HG03175 (cell line): ENCODE measurements around the gene SLC8A1.

Experiments
- ATAC-seq: cut with Tn5 transposase; IDR thresholded peaks from one replicate; pipeline ENCODE4 v1.9.1; 2021; ENCODE audit warnings: mild to moderate bottlenecking, moderate library complexity; ENCODE audit not compliant: unreplicated experiment

Gene SLC8A1

DNA sequence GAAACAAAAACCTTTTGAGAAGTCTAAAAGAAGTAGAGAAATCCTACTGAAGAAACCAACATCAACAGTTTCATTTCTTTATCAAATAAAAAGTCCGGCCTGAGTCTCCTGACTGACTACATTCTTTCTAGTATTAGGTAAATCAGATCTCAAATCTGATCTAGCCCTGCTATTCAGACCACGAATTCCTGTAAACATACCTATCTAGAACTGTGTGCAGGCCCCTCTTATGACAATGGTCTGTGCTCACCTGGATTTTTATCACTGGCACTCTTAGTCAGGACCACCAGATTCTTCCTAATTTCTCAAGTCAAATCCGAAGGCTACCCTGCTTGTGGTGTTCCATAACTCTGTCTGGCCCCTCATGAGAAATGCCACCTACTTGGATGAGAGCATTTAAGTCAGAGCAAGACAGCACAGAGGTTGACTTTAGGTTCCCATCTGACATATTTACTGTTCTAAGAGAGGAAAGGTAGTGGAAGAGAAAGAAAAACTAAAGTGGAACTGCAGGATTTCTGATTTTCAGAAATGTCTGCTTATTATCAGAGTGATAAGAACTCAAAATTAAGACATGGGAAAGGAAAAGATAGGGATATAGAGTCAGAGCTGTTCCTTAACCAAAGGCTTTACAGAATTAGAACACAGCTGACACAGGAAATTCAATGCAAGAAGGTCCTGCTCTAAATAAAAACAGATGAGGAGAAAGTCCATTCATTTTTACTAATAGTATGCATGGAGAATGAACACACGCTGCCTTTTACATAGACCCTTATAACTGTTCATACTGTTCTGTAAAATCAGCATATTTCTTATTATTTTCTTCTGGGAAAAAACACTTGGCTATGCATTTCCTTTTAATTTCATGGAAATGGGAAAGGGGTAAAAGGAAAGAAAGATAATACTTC, 56.5 kb downstream of the SLC8A1 start:
- no peak for ATAC-seq

DNA sequence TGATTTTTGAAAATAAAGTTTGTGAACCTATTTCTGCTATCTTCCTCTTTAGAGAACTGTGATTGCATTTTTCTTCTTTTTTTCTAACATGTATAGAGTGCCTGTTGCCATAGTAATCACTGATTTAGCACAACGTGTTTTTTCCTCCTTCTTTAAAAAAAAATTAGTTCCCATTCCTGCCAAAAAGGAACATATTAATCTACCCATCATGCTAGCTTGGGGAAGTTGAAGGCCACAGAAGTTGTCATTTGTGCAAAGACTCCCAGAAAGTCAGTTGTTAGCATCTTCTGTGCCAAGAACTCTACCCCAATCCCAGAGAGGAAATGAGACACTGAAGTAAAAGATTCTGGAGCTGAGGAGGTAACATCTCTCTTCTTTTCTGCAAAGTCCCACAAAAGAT, 57.3 kb downstream of the SLC8A1 start:
- no peak for ATAC-seq

DNA sequence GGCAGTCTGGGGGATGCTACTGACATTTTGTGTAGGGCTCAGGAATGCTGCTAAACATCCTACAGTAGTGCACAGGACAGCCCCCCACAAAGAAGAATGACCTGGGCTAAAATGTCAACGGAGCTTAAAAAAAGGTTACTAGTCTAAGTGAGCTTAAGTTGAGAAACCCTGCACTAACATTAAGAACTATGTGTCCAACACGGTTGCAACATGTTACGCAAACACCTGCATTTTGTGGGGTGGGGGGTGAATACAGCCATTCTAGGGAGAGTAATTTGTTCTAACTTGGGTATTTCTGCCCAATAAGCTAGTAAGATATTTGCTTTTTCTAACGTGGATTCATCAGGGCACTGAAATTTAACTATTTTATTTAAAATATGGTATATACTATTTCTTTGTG, 57.9 kb downstream of the SLC8A1 start:
- no peak for ATAC-seq

DNA sequence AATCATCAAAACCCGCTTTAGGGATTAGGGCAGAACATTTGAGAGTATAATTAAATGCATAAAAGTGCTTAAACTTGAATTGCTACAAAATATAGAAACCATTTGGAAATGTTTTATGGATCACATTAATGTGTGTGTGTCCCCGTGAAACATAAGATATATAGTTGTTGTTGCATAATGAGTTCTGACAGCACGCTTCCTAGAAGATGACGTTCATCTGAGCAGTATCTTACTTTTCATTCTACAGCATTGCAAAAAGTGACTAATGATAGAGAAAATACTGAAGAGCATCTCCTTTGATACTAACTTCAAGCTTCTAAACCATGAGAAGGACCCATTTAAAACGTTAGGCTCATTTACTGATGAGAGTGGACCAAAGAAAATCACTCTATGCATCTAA, 63.7 kb downstream of the SLC8A1 start:
- no peak for ATAC-seq

DNA sequence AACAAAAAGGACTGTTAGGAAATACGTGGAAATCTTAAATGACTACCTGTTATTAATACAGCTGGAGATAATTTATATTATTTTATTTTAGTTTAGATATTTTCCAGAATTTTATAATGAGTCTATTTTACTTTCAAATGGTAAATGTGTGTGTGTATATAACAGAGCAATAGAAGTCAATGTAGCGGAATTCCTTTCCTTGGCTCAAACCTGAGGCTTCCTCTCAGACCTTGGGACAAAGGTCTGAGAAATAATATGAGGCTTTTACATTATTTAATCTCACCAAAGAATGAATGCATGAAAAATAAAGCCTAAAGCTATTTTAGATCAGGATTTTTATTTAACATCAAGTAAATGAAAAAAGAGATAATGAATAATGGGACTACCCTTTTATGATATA, 65.7 kb downstream of the SLC8A1 start:
- ATAC-seq: no peak

DNA sequence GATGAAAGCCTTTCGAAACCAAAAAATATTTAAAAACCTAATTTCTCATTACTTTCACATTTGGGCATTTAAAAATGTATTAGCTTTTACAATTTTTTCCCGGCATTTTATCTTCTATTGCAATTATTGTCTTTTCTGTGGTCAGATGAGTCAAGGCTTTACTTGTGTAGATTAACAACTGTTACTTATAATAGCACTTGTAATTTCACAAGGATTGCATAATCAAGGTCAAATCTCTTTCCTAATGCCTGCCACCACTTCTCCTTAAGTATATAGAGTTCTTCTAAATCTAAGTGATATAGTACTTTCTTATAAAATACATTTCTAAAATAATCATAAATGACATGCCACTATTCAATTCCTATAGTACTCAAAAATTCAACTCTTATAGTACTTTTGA, 67.2 kb downstream of the SLC8A1 start:
- ATAC-seq: no peak

DNA sequence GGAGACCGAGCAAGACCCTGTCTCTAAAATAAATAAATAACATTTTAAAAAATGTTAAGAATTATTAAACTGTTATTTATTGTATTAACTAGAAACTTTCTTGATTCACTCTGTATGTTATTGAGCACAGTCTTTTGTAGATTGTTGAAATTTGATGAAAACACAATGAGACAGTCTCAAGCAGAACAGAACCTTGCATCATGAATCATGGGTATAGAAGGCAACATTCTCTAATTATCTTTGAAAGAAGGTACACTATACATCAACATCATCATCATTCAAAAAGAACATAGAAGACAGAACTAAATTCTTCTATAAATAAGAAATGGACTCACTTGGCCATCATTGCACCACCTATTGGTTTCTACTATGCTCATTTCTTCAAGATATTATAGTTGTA, 67.7 kb downstream of the SLC8A1 start:
- no peak for ATAC-seq

DNA sequence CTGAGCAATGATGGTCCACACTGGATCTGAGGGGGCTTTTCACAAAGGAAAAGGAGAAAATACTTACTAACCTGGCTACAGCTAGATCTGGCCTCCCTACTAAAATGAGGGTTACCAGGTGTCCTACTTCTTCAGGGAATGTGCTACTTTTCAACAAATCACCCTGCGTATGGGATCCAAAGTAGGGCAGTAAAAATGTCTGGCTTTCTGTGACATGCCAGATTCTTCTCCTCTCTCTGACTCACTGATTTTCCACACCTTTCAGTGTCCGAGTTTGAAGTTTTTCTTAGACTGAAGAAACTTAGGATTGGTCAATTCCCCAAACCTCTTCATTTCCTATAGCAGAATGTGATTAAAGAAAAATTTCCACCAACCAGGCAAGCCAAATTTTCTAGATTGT, 71.2 kb downstream of the SLC8A1 start:
- no peak for ATAC-seq

DNA sequence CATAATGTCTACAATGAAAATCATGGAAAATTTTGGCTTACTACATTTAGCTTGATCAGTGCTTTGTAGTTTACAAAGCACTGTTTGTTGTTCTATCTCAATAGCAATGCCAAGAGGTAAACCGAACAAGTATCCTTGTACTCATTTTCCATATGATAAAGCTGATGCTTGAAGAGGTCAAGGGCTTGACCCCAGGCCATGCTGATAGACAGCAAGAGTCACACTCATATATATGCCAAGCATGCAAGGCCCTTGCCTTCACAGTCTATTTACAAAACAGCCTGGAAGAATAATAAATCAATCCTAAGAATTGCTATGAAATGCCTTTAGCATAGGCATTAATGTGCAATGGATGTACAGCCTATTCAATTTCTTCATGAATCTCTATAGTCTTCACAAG, 71.8 kb downstream of the SLC8A1 start:
- no peak for ATAC-seq

DNA sequence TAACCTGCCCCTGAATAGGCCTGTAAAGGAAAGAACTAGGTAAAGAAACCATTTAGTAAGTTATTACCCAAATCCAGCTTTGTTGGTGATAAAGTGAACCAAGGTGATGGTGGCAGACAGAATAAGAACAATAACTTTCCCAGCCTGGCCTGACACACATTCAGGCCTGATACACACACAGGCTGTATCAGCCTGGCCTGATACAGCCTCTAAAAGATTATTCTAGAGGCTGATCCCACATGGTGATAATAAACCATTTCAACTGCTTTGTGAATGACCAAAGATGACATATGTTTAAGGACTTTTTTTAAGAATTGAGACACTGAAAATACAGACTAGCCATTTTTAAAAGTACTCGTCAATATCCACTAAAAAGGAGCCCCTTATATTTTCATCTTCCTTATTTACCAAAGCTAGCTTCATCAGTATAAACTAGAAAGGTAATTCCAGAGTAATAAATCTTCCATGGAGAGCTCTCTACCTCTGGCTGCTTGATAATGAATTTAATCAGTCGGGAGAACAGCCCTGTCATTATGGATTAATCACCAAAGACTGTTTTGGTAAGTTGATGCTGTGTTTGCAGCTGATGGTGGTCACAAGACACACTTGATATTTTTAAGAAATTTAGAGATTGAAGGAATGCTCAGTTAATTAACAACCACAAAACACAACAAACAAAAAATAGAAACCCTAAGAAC, 77.2 kb downstream of the SLC8A1 start:
- no peak for ATAC-seq

DNA sequence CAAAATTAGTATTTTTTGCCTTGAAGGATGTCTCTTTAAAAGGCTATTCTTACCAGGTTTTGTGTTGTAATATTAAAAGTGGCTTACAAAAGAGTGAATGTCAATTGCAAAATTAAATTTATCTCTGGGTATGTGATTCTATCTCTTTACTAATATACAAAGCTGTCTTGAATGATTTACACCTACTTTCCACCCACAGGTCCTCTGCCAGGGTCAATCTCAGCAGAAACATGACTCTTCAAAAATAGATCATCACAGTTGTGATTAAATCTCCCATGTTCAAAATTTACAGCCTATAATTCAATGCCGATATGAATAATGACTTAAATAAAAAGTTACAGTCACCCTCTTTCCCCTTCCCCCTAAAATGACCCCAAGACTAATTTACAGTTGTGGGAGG, 78.8 kb downstream of the SLC8A1 start:
- ATAC-seq: no peak

DNA sequence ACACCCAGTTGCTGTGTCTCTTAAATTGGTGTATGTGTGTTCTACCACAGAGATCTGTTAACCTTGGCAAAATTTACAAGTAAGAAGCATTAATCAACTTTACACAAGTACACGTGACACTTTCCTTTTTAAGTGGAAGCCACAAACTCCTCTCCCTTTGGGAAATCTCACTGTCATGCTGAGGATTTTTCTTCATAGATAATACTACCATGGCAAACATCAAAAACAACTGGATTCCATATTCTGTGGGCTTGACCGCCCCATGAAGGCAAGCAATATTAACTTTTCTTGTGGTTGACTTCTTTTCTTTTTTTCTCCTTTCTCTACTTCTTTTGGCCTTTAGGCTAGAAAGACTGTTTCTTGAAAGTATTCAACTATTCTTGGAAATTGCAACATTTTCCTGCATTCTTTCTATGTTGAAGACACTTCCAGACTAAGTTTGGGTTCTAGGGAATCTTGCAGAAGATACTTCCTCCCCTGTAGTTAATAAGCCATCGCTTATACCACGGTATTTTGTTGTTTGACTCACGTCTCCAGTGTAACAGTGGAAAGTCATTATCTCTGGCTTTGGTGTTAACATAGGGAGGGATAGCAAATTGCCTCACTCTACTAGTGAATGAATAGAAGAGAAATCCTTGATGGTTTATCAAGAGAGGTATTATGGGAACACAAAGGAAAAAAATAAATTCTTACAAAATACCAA, 79.5 kb downstream of the SLC8A1 start:
- no peak for ATAC-seq

DNA sequence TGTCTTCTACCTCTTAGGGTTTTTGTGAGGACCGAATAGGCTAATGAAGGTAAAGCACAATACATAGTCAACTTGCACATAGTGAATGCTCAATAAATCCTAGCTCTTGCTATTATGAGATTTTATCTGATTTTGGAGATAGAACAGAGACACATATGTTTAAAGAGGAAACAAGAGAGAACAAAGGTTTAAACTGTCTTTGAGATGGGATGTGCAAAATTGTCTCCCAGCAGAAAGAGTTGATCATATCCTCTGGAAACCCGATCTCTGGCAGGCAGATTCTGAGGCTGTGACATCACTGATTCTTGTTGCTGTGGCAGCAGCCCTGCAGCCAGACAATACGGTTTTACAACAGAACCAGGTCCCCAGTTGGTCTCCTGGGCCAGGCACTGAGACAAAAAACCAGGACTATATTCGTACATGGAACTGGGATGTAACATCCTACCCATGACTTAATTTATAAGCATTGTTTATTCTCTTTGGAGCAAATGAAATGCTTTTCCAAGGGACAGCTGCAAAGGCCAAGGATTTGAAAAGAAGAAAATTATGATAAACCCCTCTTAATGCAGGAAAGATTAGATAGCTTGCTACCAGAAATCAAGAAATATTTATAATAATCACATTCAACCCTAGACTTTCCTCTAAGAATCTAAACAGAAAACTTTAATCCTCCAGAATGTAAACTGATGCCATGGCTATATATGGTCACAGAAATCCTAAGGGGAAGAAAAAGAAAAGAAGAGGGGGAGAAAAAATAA, 80.2 kb downstream of the SLC8A1 start:
- no peak for ATAC-seq

DNA sequence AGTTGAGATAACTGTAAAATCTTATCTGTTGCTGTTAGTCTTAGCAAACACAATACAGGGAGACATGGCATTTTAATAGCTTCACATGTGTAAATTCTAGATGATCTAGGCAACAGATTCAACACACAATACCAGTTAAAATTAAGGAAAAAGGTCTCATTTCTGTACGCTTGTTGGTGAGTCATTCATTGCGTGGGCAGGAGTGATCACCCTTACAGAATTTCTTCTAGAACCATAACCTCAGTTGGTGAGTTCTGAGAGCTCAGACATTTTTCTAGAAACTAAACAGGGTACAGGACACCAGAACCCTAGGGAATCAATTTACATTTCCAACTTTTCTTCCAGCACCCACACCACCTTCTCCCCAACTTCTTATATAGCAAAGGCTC, 81.9 kb downstream of the SLC8A1 start:
- ATAC-seq: no peak

DNA sequence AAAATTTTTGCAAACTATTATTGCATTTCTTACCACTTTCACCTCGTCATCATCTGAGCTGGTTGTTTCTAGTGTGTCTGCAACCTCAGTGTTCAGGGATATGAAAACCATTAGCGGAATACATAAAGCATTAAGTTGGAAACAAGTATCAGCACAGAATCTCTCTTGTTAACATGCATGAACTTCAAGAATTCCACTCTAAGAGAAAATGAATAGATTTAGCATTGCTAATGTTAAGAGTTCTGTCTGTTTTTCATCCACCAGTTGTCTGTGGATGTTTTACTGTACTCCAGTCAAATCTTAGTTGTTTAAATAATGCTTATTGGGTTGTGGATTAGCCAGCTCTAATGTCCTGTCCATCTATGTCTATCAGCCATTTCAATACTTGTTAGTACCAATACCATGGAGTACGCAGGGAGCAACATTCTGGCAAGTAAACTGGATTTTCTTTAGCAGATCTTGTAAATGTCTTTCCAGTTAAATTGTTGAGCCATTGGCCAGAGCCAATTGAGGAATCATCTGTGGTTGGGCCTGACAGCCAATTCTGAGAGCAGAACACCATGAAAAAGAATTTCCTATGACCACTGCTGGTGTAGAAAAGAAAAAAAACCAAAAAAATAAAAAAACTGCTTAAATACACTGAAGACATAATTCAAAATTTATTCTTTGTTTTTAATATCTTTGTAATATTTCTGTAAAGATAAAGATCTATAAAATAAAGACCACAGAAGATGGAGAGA, 82.5 kb downstream of the SLC8A1 start:
- ATAC-seq: no peak

DNA sequence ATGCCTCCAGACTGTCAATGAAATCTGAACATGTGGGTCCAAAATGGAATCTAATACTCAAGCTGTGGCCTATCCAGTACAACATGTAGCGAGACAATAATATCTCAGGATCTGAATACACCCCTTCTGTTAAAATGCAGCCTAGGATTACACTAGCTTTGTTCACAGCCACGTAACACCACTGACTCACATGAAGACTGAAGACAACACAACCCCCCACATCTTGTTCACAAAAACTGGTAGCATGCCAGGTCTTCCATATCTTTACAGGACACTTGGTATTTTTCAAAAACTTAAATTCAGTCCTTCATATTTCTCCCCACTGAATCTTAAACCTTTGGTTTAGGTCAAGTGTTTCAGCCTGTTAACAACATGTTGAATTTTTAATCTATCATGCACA, 84.2 kb downstream of the SLC8A1 start:
- ATAC-seq: no peak

DNA sequence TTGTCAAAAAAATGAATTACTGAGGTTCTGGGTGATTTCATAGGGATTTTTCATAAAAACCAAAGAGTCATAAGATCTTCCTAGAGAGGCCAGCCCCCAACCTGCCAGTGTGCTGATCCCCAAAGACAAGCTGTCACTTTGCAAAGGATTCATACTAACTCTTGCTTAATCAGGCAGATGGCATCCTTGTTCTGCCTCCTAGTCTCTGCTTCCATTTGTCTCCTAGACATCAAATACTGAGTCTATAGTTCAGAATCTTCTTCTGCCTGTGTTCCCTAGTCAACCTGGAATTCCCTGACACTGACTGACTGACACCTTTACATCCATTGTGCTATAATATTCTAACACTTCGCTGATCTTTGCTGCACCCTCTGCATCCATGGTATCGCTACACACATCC, 84.9 kb downstream of the SLC8A1 start:
- no peak for ATAC-seq

DNA sequence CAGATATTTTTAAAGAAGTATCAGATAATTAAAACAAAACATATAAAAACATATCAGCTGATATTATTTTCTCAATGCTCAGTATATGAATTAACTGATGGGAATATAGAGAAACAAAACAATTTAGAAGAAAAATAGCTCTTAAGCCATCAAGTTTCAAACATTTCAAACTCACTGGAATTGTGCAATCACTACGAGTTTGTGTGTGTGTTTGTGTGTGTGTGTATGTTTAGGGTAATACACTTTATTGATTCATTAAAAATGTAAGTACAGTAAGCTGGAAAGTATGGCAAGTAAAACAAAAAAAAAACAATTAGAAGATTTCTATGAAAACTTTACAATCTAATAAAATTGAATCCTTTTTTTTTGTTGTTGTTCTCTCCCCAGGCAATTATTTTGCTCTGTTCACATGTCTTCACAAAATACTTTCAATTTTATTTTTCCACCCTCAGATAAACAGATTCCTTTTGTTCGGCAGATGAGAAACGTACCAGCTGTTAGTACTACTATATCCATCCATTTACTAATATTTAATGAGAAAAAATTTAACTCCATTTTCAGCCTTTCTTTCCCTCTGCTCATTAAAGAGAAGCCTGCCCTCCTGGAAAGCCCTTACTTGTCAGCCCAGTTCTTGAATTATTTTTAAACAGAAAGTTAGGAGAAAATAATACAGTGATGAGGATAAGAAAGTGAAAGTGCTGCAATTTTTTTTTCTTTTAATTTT, 87.6 kb downstream of the SLC8A1 start:
- no peak for ATAC-seq

DNA sequence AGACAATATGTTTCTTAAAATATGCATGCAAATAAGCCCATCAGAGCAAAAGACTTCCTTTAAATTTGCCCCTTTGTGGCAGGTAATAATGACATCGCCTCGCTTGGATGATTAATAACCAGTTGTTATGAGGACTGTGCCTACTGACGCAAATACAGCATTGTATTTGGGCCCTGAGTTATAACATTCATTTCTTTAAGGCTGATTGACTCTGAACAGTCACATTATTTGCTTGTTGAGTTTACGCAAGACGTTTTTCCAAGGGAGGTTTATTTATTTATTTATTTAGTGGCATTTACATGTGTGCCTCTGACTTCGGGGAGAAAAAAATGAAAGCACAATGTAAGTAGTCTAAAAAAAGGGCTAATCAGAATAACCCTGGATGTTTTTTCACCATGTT, 88.3 kb downstream of the SLC8A1 start:
- no peak for ATAC-seq

DNA sequence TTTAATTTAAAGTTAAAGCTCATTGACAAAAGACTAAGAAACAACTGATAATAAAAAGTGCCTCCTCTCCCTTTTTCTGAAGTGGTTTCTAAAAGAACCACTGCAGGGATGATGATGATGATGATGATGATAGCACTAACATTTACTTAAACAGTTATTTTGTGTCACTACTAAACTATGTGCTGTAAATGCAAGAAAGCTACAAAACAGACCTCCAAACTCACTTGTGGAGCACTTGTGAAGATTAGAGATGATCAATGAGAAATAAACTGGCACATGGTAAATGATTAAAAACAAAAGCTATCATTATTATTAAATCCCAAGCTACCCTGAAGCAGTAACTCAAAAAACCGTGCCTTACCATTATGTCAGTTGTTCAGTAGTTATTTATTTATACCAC, 88.7 kb downstream of the SLC8A1 start:
- ATAC-seq: no peak
